Gastrocnemius medialis (tissue), 4 donors: ENCODE measurements around the gene VWA1.
"Not testable (repeated sequence)": the region's sequence is repeated elsewhere in the genome, so short reads cannot be mapped to it uniquely, and the experiment has no call there.

Source experiments
- CTCF ChIP-seq, 5 experiments: fragments of 450-650 bp in 3 of 5; fragments of 200-600 bp in 2 of 5; sonication (generic) in 2 of 5; IDR thresholded peaks in 4 of 5; conservative IDR thresholded peaks in 1 of 5; 1 replicate in 4 of 5; 2 replicates in 1 of 5; pipeline ENCODE4 v1.5.1; 2016 to 2019; ENCODE audit warnings: antibody characterized with exemption in 5 of 5, mild to moderate bottlenecking in 3 of 5, moderate library complexity in 3 of 5
- POLR2A ChIP-seq, 2 donors: fragments of 450-650 bp; IDR thresholded peaks; one replicate each; pipeline ENCODE4 v1.6.1; 2017; ENCODE audit warnings: antibody characterized with exemption in 2 of 2, mild to moderate bottlenecking in 2 of 2, moderate library complexity in 2 of 2

DNA sequence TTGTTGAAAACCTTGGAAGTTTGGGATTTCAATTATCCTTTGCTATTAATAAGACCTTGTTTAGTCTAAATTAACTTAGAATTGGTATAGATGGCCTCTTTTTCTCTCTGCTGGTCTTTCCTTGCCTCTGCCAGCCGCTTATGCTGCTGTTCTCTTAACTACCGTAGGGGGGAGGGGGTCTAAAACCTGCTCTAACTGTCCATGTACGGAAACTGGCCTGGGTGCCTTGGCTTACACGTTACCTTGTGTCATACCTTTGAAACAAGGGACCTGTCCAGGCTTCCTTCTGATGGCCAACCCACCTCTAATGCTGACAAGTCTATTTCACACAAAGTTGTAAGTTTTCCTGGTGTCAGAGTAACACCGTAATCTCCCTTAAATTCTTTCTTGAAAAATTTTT lies 18.1 kb upstream of the VWA1 start:
- TF ChIP-seq CTCF (IDR thresholded peaks at IDR 0.05 in 4 of 5, conservative IDR thresholded peaks at IDR 0.05 in 1 of 5); POLR2A (IDR thresholded peaks at IDR 0.05): not testable (repeated sequence)
